GM12878 (cell line): ENCODE data around the gene NPDC1. TPM values are rescaled to one million over a fixed set of nuclear protein-coding genes. Genes with fewer than 3 reads are reported as not detected.
"Not testable (repeated sequence)": the region's sequence is repeated elsewhere in the genome, so short reads cannot be mapped to it uniquely, and the experiment has no call there.

ENCODE experiments used
- ATAC-seq: fragments of 200-7000 bp; cut with Tn5 transposase; 3 replicates; pipeline ENCODE4 v1.9.1; 2020; ENCODE audit warnings: mild to moderate bottlenecking, moderate library complexity
- BruUV-seq: library from RNA; stranded (reverse); fragments of 400-500 nt; replicated peaks from 2 replicates; lab custom pipeline; 2021; lab: Mats Ljungman, UMichigan
- CTCF ChIA-PET: fragments of 300-600 bp; sonication (Branson Sonifier 250); formaldehyde crosslinking; extraction: SDS; loops from one replicate; lab custom pipeline; 2021; ENCODE audit warnings: inconsistent platforms; lab: Yijun Ruan, JAX
- POLR2A ChIA-PET: fragments of 350-600 bp; formaldehyde crosslinking; extraction: SDS; loops from one replicate; lab custom pipeline; 2021; ENCODE audit warnings: inconsistent platforms; lab: Charles Lee
- RAD21 ChIA-PET: fragments of 300-600 bp; sonication (Branson Sonifier 250); formaldehyde crosslinking; loops from one replicate; lab custom pipeline; 2023; ENCODE audit warnings: antibody characterized with exemption; ENCODE audit not compliant: unreplicated experiment; lab: Charles Lee
- SMC1A ChIA-PET: fragments of 300-600 bp; sonication (Branson Sonifier 250); formaldehyde crosslinking; loops from one replicate; lab custom pipeline; 2023; ENCODE audit not compliant: unreplicated experiment, uncharacterized antibody; lab: Charles Lee
- DNase-seq: peaks from one replicate; pipeline ENCODE4 v3.0.0-alpha.2; 2011; ENCODE audit warnings: low read depth, low spot score
- FAIRE-seq: peaks from 3 replicates; lab custom pipeline; 2011; peaks lifted over from hg19 to GRCh38; lab: Jason Lieb, UNC
- H2AFZ ChIP-seq: 2 replicates; pipeline ENCODE4 v1.6.0; 2011; ENCODE audit warnings: low read depth, low read length, control low read depth; ENCODE audit not compliant: control insufficient read depth
- H3K27ac ChIP-seq: 2 replicates; pipeline ENCODE4 v1.5.1; 2011; ENCODE audit warnings: control low read depth; ENCODE audit not compliant: control insufficient read depth, insufficient read depth
- H3K27me3 ChIP-seq, 2 experiments: replicated peaks in 1 of 2; 2 replicates each; pipeline versions ENCODE4 v1.6.0 to v1.6.1; 2011; ENCODE audit warnings: low read length in 1 of 2; ENCODE audit not compliant: control insufficient read depth in 2 of 2, insufficient read depth in 2 of 2
- H3K36me3 ChIP-seq, 2 experiments: 2 replicates each; pipeline ENCODE4 v1.5.1; 2011; ENCODE audit warnings: low read length in 1 of 2; ENCODE audit not compliant: control insufficient read depth in 2 of 2, insufficient read depth in 2 of 2
- H3K4me1 ChIP-seq: 2 replicates; pipeline ENCODE4 v1.6.1; 2011; ENCODE audit warnings: mild to moderate bottlenecking, low read length, moderate library complexity, mixed read lengths; ENCODE audit not compliant: control insufficient read depth, insufficient read depth
- H3K4me2 ChIP-seq: 2 replicates; pipeline ENCODE4 v1.6.0; 2011; ENCODE audit warnings: control low read depth; ENCODE audit not compliant: control insufficient read depth, insufficient read depth
- H3K4me3 ChIP-seq: fragments of 200-600 bp; sonication (generic); 2 replicates; pipeline ENCODE4 v1.5.1; 2016
- H3K79me2 ChIP-seq: 2 replicates; pipeline ENCODE4 v1.6.0; 2011; ENCODE audit warnings: low read length; ENCODE audit not compliant: control insufficient read depth, insufficient read depth
- H3K9ac ChIP-seq: 2 replicates; pipeline ENCODE4 v1.8.0; 2011; ENCODE audit warnings: low read length, control low read depth, mixed read lengths; ENCODE audit not compliant: control insufficient read depth, insufficient read depth
- H3K9me3 ChIP-seq: replicated peaks from 3 replicates; pipeline ENCODE4 v1.5.1; 2011; ENCODE audit warnings: mild to moderate bottlenecking, low read length; ENCODE audit not compliant: control insufficient read depth, insufficient read depth
- H4K20me1 ChIP-seq: 2 replicates; pipeline ENCODE4 v1.6.0; 2011; ENCODE audit not compliant: control insufficient read depth, insufficient read depth
- ATF7 ChIP-seq: fragments of 450-650 bp; IDR thresholded peaks from 2 replicates; pipeline ENCODE4 v1.6.1; 2016; ENCODE audit warnings: low read depth, mild to moderate bottlenecking
- CTCF ChIP-seq, 3 experiments: IDR thresholded peaks in 2 of 3; conservative IDR thresholded peaks in 1 of 3; 2 replicates each; pipeline ENCODE4 v1.5.1; 2011; ENCODE audit warnings: low read depth in 3 of 3, low read length in 3 of 3, mild to moderate bottlenecking in 3 of 3, control low read depth in 2 of 3, moderate library complexity in 2 of 3, inconsistent platforms in 1 of 3, mixed read lengths in 1 of 3; ENCODE audit not compliant: control insufficient read depth in 2 of 3, insufficient read depth in 1 of 3; ENCODE audit errors: extremely low read depth in 1 of 3
- RAD21 ChIP-seq: IDR thresholded peaks from 2 replicates; pipeline ENCODE4 v1.6.1; 2011; ENCODE audit warnings: mild to moderate bottlenecking, low read depth, low read length, moderate library complexity; ENCODE audit not compliant: insufficient read depth
- ZBTB33 ChIP-seq: fragments of 450-650 bp; IDR thresholded peaks from 2 replicates; pipeline ENCODE4 v1.6.1; 2017; ENCODE audit warnings: mild to moderate bottlenecking
- WGBS: methylation state at CpG from one replicate; pipeline ENCODE4 v1.1.6; 2016; ENCODE audit warnings: low lambda C conversion rate; ENCODE audit not compliant: insufficient replicate concordance, insufficient coverage; ENCODE audit errors: missing lambda C conversion rate; 5-methylcytosine and 5-hydroxymethylcytosine counted together
- in situ Hi-C: fragments of 300-500 bp; cut with MboI; formaldehyde crosslinking; loops from 9 replicates; pipeline ENCODE4 v1.14.3; 2018; ENCODE audit warnings: mixed read lengths
- intact Hi-C: fragments of 100-400 bp; cut with micrococcal nuclease; formaldehyde crosslinking; loops from one replicate; pipeline ENCODE4 v1.14.2; 2022; ENCODE audit not compliant: unreplicated experiment
- polyA plus RNA-seq, 11 experiments: library from polyadenylated mRNA; depleted of rRNA in 4 of 11; unstranded in 6 of 11; stranded (reverse) in 5 of 11; fragments of >200 nt; fragmentation: Nextera tagmentation in 4 of 11; fragmentation: Illumina TruSeq in 1 of 11; extraction: Ambion mirVana in 4 of 11; extraction: Trizol in 1 of 11; gene quantifications; 1 replicate in 1 of 11; 2 replicates in 10 of 11; pipeline versions ENCODE4 v1.2.1 to v1.2.3, GENCODE V29; 2011 to 2016; ENCODE audit warnings: inconsistent platforms in 2 of 11, missing spikeins in 2 of 11, low read depth in 1 of 11
- total RNA-seq, 4 experiments: library from RNA; depleted of rRNA in 3 of 4; stranded (reverse); fragments of >200 nt in 3 of 4; fragmentation: Illumina TruSeq in 1 of 4; extraction: Trizol in 1 of 4; gene quantifications; 2 replicates each; pipeline versions ENCODE4 v1.2.1 to v1.2.3, GENCODE V29; 2013 to 2021

The NPDC1 gene
- total and polyA plus RNA-seq, 10 of the 15 experiments (the other 5 are each of a cell fraction or from before 2014, with no cell fraction given): 0.04 to 1.7 (median 0.77) TPM; not detected in 2

GRCh38 chr9:137004285-137004684 lies 41.7 kb downstream of the NPDC1 start:
- TF ChIP-seq CTCF (IDR thresholded peaks at IDR 0.05 in 2 of 3, conservative IDR thresholded peaks at IDR 0.05 in 1 of 3; ENCODE audit: control insufficient read depth in 2 of 3, extremely low read depth in 1 of 3, insufficient read depth in 1 of 3, low read depth in 3 of 3, low read length in 3 of 3): peak in 1 of 3 experiments; percentile 27; a peak in 1 of 6 replicates
- TF ChIP-seq ATF7: 0 out of 2 replicates have a peak, but pooled peaks have one; percentile 28
- TF ChIP-seq RAD21: 0 out of 2 replicates have a peak, but pooled peaks have one; percentile 5
- 0 out of 2 replicates have a peak, but pooled peaks have one; percentile 54 for TF ChIP-seq ZBTB33
- H3K27me3 ChIP-seq, in situ Hi-C loops, H3K9ac ChIP-seq, ATAC-seq, H3K4me3 ChIP-seq, BruUV-seq, H2AFZ ChIP-seq, DNase-seq, H4K20me1 ChIP-seq, intact Hi-C loops, RAD21 ChIA-PET, FAIRE-seq, H3K79me2 ChIP-seq, H3K4me2 ChIP-seq, H3K36me3 ChIP-seq, H3K27ac ChIP-seq, SMC1A ChIA-PET, H3K9me3 ChIP-seq, POLR2A ChIA-PET: not testable (repeated sequence)
- WGBS: 24% methylated on average over 17 of the region's 17 CpGs
- CTCF ChIA-PET: interaction anchor here (0.8 to 2.0 kb wide), 3 partner anchors 25 to 42 kb away, joined by 3 to 6 read pairs (median 5); no protein-coding TSS in a partner anchor
- peaks cover 12% of the 10 kb centered on the region for H3K4me1 ChIP-seq
